Ovary (tissue), 3 donors: ENCODE data around the gene KIF2C.

Source experiments
- POLR2A ChIP-seq: fragments of 450-650 bp; IDR thresholded peaks from one replicate; pipeline ENCODE4 v1.6.1; 2017; ENCODE audit warnings: antibody characterized with exemption, mild to moderate bottlenecking, moderate library complexity
- TF ChIP-seq, protein P1 (sequence below), 3 donors: fragments of 450-650 bp in 2 of 3; fragments of 200-600 bp in 1 of 3; IDR thresholded peaks; one replicate each; pipeline versions ENCODE4 v1.5.1 to v1.8.0; 2016 to 2022; ENCODE audit warnings: antibody characterized with exemption in 3 of 3, mild to moderate bottlenecking in 1 of 3
- donor health status: DM: no; HTN: no; CAD: no.

DNA sequence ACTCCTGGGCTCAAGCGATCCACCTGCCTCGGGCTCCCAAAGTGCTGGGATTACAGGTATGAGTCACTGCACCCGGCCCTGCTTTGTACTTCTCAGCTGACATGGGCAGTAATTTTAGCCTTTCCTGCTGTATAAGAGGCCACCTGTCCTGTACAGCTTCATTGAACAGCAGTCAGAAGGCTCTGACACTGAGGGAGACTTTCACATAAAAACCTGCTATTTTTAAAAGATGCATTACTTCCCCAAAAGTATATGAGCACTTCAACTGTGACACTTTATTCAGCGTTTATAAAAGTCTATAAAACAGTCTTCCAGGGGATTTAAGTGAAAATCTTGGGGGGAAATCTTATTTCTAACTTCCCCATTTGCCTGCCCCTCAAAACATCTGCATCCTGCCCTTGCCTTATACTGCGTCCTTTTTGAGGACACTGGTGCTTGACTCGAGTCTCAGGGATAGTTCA lies 26.3 kb upstream of the KIF2C start:
- TF ChIP-seq, protein P1, sequence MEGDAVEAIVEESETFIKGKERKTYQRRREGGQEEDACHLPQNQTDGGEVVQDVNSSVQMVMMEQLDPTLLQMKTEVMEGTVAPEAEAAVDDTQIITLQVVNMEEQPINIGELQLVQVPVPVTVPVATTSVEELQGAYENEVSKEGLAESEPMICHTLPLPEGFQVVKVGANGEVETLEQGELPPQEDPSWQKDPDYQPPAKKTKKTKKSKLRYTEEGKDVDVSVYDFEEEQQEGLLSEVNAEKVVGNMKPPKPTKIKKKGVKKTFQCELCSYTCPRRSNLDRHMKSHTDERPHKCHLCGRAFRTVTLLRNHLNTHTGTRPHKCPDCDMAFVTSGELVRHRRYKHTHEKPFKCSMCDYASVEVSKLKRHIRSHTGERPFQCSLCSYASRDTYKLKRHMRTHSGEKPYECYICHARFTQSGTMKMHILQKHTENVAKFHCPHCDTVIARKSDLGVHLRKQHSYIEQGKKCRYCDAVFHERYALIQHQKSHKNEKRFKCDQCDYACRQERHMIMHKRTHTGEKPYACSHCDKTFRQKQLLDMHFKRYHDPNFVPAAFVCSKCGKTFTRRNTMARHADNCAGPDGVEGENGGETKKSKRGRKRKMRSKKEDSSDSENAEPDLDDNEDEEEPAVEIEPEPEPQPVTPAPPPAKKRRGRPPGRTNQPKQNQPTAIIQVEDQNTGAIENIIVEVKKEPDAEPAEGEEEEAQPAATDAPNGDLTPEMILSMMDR (IDR thresholded peaks at IDR 0.05), result no peak
- no peak for TF ChIP-seq POLR2A
